COLO668 (cell line): ENCODE results near the gene CLTB.
A peak's percentile ranks its signal among the peaks of the same experiment; 100 is the strongest.

Experiments used
- DNase-seq: peaks from one replicate; lab custom pipeline; 2025; ENCODE audit not compliant: unreplicated experiment; lab: John Stamatoyannopoulos, UW

CLTB gene

DNA sequence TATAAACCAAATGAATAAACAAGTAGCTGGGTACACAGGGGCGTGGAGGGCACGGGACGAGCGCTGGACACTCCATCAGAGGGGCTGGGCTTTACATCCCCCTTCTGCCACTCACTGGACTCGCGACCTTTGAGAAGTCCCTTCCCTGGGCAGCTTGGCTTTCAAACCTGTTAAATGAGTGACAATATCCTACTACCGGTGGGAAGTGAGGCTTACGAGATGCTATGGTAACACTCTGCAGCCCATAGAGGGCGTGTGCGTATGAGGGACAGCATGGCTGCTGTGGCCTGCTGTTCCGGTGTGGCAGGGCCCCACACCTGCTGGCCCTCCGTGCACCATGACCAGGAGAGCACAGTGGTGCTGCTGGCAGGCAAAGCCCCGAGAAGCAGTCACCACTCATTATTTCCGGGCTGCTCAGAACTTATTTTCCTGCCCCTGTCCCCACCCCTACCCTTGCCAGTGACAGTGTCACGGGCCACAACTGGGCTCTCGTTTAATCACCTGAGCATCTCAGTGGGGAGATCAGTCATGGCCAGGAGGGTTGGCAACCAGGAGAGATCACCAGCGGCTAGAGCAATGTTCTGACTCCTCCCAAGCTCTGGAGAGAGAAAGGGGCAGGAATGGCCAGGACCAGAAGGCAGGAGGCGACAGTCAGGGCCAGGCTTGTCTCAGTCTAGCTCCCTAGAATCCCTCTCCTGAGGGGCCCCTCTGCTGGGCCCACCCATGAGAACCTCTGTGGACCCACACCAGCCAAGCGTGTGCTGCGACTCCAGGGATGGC lies 10.5 kb downstream of the CLTB start:
- no peak for DNase-seq

DNA sequence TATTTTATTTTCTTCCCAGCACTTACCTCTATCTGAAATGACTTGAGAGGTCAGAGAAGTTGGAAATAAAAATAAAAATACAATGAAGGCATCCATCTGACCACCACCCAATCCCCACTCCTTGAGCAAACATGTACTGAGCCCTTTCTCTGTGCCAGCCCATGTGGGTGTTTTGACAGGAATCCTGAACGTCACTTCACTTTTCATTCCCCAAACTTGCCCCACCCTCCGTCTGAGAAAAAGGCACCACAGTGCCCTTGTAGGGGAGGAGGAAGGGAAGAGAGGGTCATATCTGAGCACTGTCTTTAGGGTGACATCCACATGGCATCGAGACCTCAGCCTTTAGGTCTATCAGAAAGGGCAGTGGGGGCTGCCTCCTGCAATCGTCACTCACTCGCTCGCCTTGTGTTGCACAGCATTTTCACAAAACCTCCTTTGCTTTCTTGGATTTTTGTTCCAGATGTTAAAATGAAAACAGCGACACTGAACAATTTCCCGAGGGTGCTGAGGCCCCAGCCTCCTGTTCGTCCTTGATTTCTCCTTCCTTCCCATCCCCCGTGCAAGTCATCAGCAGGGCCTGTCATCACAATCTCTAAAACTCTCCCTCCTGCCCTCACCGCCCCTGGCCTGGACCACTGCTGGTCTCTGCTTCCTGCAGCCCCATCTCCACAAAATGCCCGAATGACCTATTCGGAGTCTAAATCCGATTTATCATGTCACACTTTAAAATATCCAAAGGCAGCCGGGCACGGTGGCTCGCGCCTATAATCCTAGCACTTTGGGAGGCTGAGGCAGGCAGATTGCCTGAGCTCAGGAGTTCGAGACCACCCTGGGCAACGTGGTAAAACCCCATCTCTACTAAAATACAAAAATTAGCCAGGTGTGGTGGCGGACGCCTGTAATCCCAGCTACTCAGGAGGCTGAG lies 14.8 kb downstream of the CLTB start:
- DNase-seq = no peak

DNA sequence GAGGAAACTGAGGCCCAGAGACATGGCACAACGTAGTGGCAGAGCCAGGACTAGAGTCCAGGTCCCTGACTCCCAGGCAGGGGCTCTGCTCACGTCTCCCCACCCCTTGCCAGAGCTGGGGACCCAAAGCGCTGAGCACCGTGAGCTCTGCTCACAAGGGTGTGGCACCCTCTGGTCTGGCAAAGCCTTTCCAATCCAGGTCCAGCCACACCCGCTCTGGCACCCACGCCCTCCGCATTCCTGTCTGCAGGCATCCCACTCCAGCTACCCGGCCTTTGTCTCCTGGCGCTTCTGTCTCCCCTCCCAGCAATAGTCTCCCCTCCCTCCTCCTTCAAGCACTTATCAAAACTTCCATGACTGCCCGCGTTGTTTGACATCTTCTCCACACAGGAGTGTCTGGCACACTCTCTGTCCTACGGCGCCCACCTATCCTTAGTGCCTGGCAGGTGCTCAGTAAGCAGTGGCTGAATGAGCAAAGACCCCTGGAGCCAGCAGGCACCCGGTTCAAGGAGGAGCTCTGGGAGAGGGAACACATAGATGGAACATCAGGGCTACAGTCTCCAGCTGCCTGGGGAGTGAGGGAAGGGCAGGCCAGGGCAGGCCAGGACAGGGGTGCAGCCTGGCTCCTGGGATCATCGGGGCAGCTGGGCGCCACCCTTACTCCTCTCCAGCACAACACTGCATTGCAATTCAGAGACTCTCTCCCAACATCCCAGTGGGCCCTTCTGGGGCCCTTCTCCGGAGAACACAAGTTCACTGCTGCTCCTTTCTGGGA lies 15.8 kb downstream of the CLTB start:
- no peak for DNase-seq

DNA sequence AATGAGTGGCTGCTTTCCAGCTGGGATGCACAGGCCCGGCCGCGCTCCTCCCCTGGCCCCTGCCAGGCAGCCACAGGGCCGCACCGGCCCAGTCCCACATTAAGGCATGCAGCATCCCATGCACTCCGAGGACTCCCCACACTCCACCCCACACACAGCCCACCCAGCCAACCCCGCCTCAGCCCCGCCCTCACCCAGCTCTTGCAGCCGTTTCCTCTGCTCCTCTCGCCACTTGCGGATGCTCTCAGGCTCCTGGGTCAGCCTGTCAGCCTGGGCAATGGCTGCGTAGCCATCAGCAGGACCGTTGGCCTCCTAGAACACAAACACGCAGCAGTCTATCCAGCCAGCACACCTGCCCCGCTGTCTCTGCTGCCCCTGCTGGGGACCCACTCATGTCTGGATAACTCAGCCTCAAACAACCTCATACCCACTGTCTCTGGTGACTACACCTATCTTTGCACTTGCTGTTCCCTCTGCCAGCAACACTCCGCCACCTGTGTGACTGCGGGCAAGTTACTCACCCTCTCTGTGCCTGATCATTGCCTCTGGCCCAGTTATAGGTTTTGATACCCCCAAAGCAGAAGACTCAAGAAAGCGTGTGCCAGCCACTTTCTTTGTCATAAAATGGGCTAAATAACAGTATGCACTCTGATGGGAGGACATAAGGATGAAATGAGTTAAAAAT lies 18.5 kb downstream of the CLTB start:
- no peak for DNase-seq

DNA sequence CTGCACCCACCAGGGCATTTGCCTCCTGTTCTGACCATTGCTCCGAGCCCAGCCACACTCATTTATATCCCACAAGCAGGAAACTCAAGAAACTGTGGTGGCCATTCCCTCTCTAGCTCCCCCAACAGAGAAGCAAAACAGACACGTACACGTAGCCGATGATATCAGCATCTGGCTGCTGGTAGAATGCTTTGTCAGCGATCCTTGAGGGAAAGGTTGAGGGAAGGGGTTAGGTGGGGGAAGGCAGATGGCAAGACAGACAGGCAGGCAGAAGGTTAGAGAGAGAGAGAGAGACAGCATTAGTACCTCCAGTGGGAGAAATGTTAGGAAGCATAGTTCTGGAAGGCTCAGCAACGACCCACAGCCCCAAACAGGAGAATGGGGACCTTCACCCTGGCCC lies 20.0 kb downstream of the CLTB start:
- no peak for DNase-seq

DNA sequence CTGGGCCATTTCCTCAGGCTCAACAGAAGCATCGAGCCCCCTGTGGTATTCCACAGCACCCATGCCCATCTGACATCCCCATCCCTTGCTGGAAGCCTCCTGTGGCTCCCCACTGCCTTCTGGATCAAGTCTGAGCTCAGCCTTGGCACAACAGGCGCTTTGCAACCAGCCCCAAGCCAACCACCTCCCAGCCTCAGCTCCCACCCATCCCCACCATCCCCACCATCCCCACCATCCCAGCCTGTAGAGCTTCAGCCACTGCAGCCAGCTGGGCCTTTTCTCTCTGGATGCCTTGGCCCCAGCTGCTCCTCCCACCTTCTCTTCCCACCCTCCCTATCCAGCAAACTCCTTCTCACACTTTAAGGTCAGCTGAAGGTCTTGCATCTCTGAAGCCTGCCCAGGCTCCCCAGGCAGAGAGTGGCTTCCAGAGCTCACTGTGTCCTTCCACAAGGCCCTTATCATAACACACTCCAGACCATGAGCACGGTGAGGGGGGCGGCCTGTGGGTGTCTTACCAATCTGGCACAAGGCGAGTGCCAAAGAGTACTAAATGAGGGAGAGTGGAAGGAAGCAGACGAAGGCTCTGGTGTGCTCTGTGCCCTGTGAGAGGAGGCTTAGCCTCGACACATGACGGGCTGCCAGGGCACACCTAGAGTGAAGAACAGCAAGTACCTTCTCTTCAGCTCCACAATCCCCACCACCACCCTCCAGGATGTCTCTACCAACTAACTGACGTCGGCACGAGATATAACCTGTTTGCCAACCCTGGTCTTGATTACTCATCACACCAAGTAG lies 21.3 kb downstream of the CLTB start:
- DNase-seq = no peak

DNA sequence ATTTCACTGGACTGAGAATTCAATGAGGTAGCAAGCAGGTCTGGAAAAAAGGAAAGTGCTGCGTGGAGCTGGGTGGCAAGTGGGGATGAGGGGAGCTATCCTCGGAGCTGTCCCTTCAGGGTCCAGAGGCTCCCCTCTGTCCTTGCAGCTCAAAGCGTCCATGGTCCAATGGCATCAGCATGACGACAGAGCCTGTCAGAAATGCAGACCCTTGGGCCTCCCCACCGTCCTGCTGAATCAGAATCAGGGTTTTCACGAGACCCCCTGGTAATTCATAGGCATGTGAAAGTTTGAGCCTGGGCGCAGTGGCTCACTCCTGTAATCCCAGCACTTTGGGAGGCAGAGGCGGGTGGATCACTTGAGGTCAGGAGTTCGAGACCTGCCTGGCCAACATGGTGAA lies 22.2 kb downstream of the CLTB start:
- DNase-seq = no peak

DNA sequence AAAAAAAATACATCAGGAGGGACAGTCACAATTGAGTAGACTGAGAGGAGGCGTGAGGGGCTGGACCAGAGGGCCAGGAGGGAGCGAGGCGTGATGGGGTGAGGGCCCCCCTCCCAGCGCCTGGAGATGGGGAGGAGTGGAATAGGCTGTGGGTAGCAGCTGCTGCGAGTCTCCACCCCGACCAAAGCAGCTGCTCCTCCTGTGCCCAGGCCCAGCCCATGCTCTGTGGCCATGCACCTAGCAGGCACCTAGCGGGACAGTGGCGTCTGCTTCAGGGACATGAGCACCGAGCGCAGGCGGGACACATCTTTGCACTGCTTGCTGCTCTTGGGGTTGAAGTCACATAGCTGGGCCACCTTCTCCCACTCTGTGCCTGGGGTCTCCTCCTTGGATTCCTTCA lies 23.8 kb downstream of the CLTB start:
- DNase-seq = no peak

DNA sequence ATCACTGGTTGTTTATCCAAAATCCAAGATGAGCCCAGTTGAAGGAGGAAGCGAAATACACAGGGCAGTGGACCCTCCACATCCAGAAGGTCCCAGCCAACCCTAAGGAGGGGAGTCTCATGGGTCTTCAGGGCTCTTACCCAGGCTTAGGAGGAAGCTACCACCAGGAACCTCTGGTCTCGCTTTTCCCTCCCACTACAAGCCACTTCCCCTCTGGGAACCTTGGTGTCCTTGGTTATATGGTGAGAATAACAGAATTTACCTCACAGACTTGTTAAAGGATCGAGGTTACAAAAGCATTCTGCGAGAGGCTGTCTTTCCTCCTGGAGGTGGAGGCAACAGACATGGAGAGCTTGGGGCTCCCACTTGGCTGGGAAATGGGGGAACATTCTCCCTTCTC lies 24.3 kb downstream of the CLTB start:
- no peak for DNase-seq

DNA sequence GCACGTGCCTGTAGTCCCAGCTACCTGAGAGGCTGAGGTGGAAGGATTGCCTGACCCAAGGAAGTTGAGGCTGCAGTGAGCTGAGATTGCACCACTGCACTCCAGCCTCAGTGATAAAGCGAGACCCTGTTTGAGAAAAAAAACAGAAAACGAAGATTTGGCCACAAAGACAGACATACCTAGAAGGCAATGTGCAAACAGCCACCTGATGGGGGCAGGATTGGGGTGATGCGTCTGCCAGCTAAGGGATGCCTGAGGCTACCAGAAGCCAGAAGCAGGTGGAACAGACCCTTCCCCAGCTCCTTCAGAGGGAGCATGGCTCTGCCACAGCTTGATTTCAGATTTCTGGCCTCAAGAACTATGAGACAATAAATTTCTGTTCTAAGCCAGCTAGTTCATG lies 24.9 kb downstream of the CLTB start:
- DNase-seq = no peak

DNA sequence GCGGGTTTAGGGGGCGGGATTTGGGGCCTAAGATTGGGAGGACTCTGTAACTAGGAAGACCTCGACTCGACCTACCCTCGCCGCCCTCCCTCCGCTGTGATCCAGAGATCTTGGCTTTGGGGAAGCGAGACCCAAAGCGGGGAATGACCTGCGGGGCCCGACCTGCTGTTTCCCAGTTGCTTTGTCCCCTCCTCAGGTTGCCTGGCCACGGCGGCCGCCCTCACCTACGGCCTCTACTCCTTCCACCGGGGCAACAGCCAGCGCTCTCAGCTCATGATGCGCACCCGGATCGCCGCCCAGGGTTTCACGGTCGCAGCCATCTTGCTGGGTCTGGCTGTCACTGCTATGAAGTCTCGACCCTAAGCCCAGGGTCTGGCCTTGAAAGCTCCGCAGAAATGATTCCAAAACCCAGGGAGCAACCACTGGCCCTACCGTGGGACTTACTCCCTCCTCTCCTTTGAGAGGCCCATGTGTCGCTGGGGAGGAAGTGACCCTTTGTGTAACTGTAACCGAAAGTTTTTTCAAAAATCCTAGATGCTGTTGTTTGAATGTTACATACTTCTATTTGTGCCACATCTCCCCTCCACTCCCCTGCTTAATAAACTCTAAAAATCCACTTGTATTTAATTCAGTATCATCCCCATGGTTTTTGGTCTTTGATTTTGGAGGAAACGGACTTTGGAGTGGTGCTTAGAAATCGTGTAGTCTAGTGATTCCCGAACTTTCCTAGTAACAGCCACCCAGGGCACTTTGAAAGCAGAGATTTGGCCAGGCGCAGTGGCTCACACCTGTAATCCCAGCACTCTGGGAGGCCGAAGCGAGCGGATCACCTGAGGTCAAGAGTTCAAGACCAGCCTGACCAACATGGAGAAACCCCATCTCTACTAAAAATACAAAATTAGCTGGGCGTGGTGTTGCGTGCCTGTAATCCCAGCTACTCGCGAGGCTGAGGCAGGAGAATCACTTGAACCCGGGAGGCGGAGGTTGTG lies 26.9 kb downstream of the CLTB start:
- DNase-seq = no peak

DNA sequence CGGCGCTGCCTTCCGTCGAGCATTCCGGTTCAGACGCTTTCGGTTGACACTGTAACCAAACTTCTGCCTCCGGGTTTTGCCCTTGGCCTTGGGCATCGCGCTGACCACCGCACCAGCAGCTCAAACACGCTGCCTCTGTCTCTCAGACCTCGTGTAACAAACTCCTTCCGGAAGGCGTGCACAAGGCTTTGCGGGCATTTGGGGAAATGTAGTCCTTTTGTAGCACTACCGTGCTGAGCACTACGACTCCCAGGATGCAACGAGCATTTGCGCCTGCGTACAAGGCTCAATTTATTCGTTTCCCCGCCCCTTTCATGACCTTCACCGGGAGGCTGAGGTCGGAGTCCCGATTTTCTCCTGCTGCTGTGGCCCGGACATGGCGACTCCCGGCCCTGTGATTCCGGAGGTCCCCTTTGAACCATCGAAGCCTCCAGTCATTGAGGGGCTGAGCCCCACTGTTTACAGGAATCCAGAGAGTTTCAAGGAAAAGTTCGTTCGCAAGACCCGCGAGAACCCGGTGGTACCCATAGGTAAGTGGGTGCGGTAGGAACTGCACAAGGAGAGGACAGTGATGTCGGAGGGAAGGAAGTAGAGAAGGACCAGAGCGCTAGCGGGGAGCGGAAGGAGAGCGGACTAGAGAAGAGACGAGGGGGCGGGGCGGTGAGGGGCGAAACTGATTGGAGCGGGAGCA lies 27.8 kb downstream of the CLTB start, which contains the start of the genes HIGD2A and NOP16:
HIGD2A (plus strand) TSS at position 308 of the 691 bp plus-strand sequence; CDS start at position 377, 69 bp downstream.
NOP16 (minus strand) TSS at position 155 of the 691 bp plus-strand sequence; CDS start at position 96, 59 bp downstream.
- DNase-seq = peak; percentile 97

DNA sequence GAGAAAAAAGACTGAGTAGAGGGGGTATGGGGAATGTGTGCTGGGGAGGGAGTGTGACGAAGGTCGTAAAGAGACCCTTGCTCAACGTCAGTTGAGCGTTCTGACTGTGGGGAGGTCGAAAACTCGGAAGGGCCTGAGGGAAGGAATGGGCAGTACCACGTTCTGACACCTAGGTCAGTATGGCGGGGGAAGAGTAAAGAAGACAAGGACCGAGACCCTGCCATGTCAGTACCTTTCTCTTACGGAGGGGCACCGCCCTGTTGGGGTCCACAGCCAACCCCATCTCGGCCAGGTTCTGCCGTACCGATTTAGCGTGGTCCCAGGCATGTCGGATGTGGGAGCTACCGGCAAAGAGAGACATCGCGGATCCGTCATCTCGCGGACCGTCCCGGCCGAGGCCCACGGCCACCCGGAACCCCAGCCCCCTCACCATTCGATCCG lies 28.3 kb downstream of the CLTB start:
- peak; percentile 13 for DNase-seq

DNA sequence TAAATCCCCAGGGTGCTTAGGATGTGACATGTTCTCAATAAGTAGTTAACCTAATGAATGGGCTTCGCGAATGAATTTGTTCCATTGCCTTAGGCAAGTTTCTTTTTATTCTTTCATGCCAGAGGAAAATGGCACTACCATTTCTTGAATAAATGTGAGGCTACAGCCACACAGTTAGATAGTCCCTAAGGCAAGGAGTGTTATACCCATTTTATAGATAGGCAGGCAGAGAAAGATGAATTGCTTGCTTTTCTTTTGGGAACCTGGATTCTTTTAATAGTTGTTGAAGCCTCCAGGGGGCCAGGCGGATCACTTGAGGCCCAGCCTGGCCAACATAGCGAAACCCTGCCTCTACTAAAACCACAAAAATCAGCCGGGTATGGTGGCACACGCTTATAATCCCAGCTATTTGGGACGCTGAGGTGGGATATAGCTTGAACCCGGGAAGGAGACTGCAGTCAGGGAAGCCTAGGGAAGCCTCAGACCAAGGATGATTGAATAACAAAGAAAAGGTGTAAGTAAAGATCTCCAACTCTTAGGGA lies 28.9 kb downstream of the CLTB start:
- no peak for DNase-seq

DNA sequence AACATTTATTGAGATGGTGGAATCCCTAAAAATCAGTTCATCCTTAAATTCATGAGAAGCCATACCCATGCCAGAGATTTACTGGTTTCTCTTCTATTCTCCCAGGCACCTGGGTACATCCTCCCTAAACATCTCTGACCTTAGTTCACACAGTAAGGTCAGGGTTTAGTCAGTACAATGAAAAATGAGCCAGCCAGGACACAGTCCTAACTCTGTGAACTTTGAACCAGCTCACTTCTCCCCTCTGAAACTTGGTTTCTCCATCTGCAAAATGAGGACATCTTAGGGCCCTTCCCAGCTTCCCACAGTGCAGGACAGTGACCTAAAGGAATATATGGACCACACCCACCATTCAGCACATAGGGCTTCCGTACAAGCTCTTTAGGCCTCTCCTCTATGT lies 29.8 kb downstream of the CLTB start:
- no peak for DNase-seq

DNA sequence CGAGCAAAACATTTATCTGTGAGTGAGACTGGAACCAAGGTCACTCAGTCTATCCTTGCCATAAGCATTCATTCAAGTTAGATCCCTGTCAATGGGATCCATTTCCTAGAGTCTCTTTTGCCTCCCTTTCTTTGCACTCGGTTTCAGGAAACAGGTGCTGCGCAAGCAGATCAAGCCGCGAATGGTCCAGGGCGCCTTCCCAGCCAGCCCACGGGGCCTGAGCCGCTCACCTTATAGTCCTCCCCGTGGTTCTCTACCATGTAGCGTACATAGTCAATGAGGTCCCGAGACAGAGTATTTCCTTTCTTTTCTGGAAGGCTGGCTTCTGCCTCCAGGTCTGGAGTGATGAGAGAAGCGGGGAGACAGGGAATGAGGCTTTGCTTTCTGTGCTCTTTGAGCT lies 31.3 kb downstream of the CLTB start:
- DNase-seq = no peak

DNA sequence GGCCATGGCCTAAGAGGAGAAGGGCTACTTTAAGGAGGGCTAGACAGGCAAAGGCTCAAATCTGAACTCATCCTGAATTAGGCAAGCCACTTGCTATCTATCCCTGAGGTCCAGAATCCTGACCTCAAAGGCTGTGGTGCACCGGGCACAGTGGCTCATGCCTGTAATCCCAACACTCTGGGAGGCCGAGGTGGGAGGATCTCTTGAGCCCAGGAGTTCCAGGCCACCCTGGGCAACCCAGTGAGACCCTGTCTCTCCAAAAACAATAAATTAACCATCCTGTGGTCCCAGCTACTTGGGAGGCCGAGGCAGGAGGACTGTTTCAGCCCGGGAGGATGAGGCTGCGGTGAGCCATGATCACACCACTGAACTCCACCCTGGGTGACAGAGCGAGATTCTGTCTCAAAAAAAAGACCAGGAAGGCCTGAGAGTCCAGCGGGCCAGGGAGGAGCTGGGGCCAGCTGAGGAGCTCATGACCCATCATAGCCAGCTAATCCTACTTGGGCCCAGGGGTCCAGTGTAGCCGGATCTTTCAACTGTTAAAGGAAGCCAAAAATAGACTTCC lies 31.9 kb downstream of the CLTB start:
- no peak for DNase-seq
